HG03066 (cell line): ENCODE measurements around the gene DENND2D.

Experiments
- ATAC-seq: cut with Tn5 transposase; IDR thresholded peaks from one replicate; pipeline ENCODE4 v1.9.1; 2021; ENCODE audit warnings: low read depth; ENCODE audit not compliant: unreplicated experiment

DENND2D gene

GRCh38 chr1:111204201-111204982, 3.9 kb upstream of the DENND2D start:
- ATAC-seq: peak; percentile 66

- ATAC-seq: peak; percentile 59
Measured at GRCh38 chr1:111203681-111204200, 3.3 kb upstream of the DENND2D start.

- ATAC-seq: no peak
Measured at GRCh38 chr1:111202707-111203623, 2.5 kb upstream of the DENND2D start.

GRCh38 chr1:111202366-111202706, 1.9 kb upstream of the DENND2D start:
- ATAC-seq: no peak

- ATAC-seq: no peak
Measured at GRCh38 chr1:111201275-111202090, 1.0 kb upstream of the DENND2D start.

- no peak for ATAC-seq
Measured at GRCh38 chr1:111200802-111201161, 336 bp upstream of the DENND2D start.

- ATAC-seq: no peak
Measured at GRCh38 chr1:111199329-111199728, 1.1 kb downstream of the DENND2D start.

- ATAC-seq: no peak
Measured at GRCh38 chr1:111198836-111199235, 1.6 kb downstream of the DENND2D start.

GRCh38 chr1:111197598-111198284, 2.7 kb downstream of the DENND2D start:
- no peak for ATAC-seq

GRCh38 chr1:111196213-111196612, 4.2 kb downstream of the DENND2D start:
- ATAC-seq: no peak

- no peak for ATAC-seq
Measured at GRCh38 chr1:111195002-111195684, 5.3 kb downstream of the DENND2D start.

GRCh38 chr1:111193712-111194480, 6.5 kb downstream of the DENND2D start:
- ATAC-seq: no peak

- ATAC-seq: no peak
Measured at GRCh38 chr1:111192658-111193519, 7.6 kb downstream of the DENND2D start.

GRCh38 chr1:111192074-111192473, 8.4 kb downstream of the DENND2D start:
- ATAC-seq: no peak

GRCh38 chr1:111191496-111191895, 8.9 kb downstream of the DENND2D start:
- no peak for ATAC-seq

- ATAC-seq: no peak
Measured at GRCh38 chr1:111190931-111191451, 9.5 kb downstream of the DENND2D start.

GRCh38 chr1:111184663-111185062, 15.8 kb downstream of the DENND2D start:
- ATAC-seq: no peak
